Upper lobe of left lung (tissue), 4 donors: ENCODE data around the gene XPO6.

Experiments
- CTCF ChIP-seq, 6 experiments: fragments of 450-650 bp in 4 of 6; fragments of 200-600 bp in 2 of 6; sonication (generic) in 2 of 6; IDR thresholded peaks; one replicate each; pipeline ENCODE4 v1.5.1; 2016 to 2019; ENCODE audit warnings: antibody characterized with exemption in 6 of 6
- EP300 ChIP-seq, 4 donors: sonication (generic); formaldehyde crosslinking; IDR thresholded peaks; one replicate each; pipeline ENCODE4 v1.5.1; 2017; ENCODE audit warnings: antibody characterized with exemption in 4 of 4, control low read depth in 2 of 4

- TF ChIP-seq CTCF (IDR thresholded peaks at IDR 0.05) (no peak), EP300 (IDR thresholded peaks at IDR 0.05) (no peak)
Measured at GRCh38 chr16:28145796-28146195, 66.0 kb downstream of the XPO6 start.
